GM23338 (cell line): ENCODE data around the gene MED12L. TPM values are rescaled to one million over a fixed set of nuclear protein-coding genes. Genes with fewer than 3 reads are reported as not detected.

Experiments used
- ATAC-seq: fragments of 200-7000 bp; cut with Tn5 transposase; 3 replicates; pipeline ENCODE4 v1.9.1; 2020
- DNase-seq: peaks from one replicate; pipeline ENCODE4 v3.0.0-alpha.2; 2015; ENCODE audit warnings: low spot score
- H2AFZ ChIP-seq: fragments of 200-600 bp; sonication (generic); 2 replicates; pipeline ENCODE4 v1.8.0; 2016; ENCODE audit warnings: antibody characterized with exemption, mild to moderate bottlenecking, moderate library complexity
- H3F3A ChIP-seq: fragments of 200-600 bp; sonication (generic); replicated peaks from 2 replicates; pipeline ENCODE4 v1.8.0; 2017; ENCODE audit warnings: antibody characterized with exemption, mixed run types, low read depth
- H3K27ac ChIP-seq: fragments of 200-600 bp; sonication (generic); 2 replicates; pipeline ENCODE4 v1.6.1; 2016; ENCODE audit warnings: low read depth
- H3K27me3 ChIP-seq: fragments of 200-600 bp; sonication (generic); 2 replicates; pipeline ENCODE4 v1.8.0; 2016; ENCODE audit warnings: mild to moderate bottlenecking, mixed run types, moderate library complexity; ENCODE audit not compliant: insufficient read depth
- H3K36me3 ChIP-seq: fragments of 200-600 bp; sonication (generic); 2 replicates; pipeline ENCODE4 v1.8.0; 2016; ENCODE audit warnings: mild to moderate bottlenecking; ENCODE audit not compliant: insufficient read depth
- H3K4me1 ChIP-seq: fragments of 200-600 bp; sonication (generic); 2 replicates; pipeline ENCODE4 v1.8.0; 2016; ENCODE audit warnings: mild to moderate bottlenecking, moderate library complexity; ENCODE audit not compliant: insufficient read depth
- H3K4me2 ChIP-seq: fragments of 200-600 bp; sonication (generic); 2 replicates; pipeline ENCODE4 v1.7.1; 2017; ENCODE audit warnings: mixed run types
- H3K4me3 ChIP-seq: fragments of 200-600 bp; sonication (generic); 2 replicates; pipeline ENCODE4 v1.6.1; 2016; ENCODE audit warnings: mixed run types
- H3K79me2 ChIP-seq: fragments of 200-600 bp; sonication (generic); replicated peaks from 2 replicates; pipeline ENCODE4 v1.8.0; 2017; ENCODE audit warnings: mild to moderate bottlenecking; ENCODE audit not compliant: insufficient read depth
- H3K9me2 ChIP-seq: fragments of 200-600 bp; sonication (generic); 2 replicates; pipeline ENCODE4 v1.8.0; 2017; ENCODE audit not compliant: insufficient read depth
- H4K20me1 ChIP-seq: fragments of 200-600 bp; sonication (generic); replicated peaks from 2 replicates; pipeline ENCODE4 v1.8.0; 2017; ENCODE audit warnings: mild to moderate bottlenecking; ENCODE audit not compliant: insufficient read depth
- H3K27ac Mint-ChIP-seq: 2 replicates; pipeline ENCODE4 v1.8.0; 2020; ENCODE audit warnings: inconsistent platforms, mild to moderate bottlenecking, moderate library complexity, mixed read lengths
- H3K27me3 Mint-ChIP-seq: 3 replicates; pipeline ENCODE4 v1.8.0; 2022; ENCODE audit warnings: low read depth, mild to moderate bottlenecking, moderate library complexity, mixed read lengths, inconsistent platforms; ENCODE audit not compliant: insufficient read depth, poor library complexity
- H3K36me3 Mint-ChIP-seq: 3 replicates; pipeline ENCODE4 v1.8.0; 2021; ENCODE audit warnings: low read depth, mild to moderate bottlenecking, inconsistent platforms, moderate library complexity, mixed read lengths
- H3K4me1 Mint-ChIP-seq: 3 replicates; pipeline ENCODE4 v1.8.0; 2020; ENCODE audit warnings: mild to moderate bottlenecking, inconsistent platforms, mixed read lengths
- H3K4me3 Mint-ChIP-seq: 3 replicates; pipeline ENCODE4 v1.8.0; 2021; ENCODE audit warnings: moderate library complexity, mild to moderate bottlenecking, inconsistent platforms, mixed read lengths
- H3K9me3 Mint-ChIP-seq: 3 replicates; pipeline ENCODE4 v1.8.0; 2020; ENCODE audit warnings: moderate library complexity, mild to moderate bottlenecking, inconsistent platforms, mixed read lengths
- CREB1 ChIP-seq: fragments of 250-450 bp; sonication (Bioruptor Pico); IDR thresholded peaks from 2 replicates; pipeline ENCODE4 v1.5.0; 2020; ENCODE audit warnings: low read depth, mild to moderate bottlenecking, moderate library complexity
- CTCF ChIP-seq, 2 experiments: fragments of 200-600 bp in 1 of 2; sonication (generic) in 1 of 2; conservative IDR thresholded peaks; 2 replicates each; pipeline versions ENCODE4 v1.5.1 to v1.6.1; 2016 to 2017; ENCODE audit warnings: antibody characterized with exemption in 2 of 2, low read depth in 2 of 2, mild to moderate bottlenecking in 2 of 2, moderate library complexity in 1 of 2
- ETS1 ChIP-seq: IDR thresholded peaks from 2 replicates; pipeline ENCODE4 v1.6.1; 2016; ENCODE audit warnings: antibody characterized with exemption
- EZH2 ChIP-seq: fragments of 200-600 bp; sonication (generic); IDR thresholded peaks from one replicate; pipeline ENCODE4 v1.8.0; 2017; ENCODE audit warnings: antibody characterized with exemption, mild to moderate bottlenecking, low read depth; ENCODE audit not compliant: unreplicated experiment
- EZH2phosphoT487 ChIP-seq: fragments of 200-600 bp; sonication (generic); IDR thresholded peaks from one replicate; pipeline ENCODE4 v1.8.1; 2018; ENCODE audit warnings: antibody characterized with exemption; ENCODE audit not compliant: unreplicated experiment
- JUNB ChIP-seq: IDR thresholded peaks from one replicate; pipeline ENCODE4 v1.6.1; 2016; ENCODE audit warnings: antibody characterized with exemption; ENCODE audit not compliant: unreplicated experiment
- NANOG ChIP-seq: IDR thresholded peaks from 2 replicates; pipeline ENCODE4 v1.6.1; 2016; ENCODE audit warnings: antibody characterized with exemption, borderline replicate concordance
- POLR2AphosphoS5 ChIP-seq: IDR thresholded peaks from 2 replicates; pipeline ENCODE4 v1.6.1; 2016; ENCODE audit warnings: antibody characterized with exemption, low read depth
- REST ChIP-seq: IDR thresholded peaks from one replicate; pipeline ENCODE4 v1.6.1; 2018; ENCODE audit warnings: antibody characterized with exemption; ENCODE audit not compliant: unreplicated experiment
- STAT1 ChIP-seq: IDR thresholded peaks from one replicate; pipeline ENCODE4 v1.6.1; 2016; ENCODE audit warnings: antibody characterized with exemption; ENCODE audit not compliant: unreplicated experiment
- ZNF114 ChIP-seq: fragments of 250-450 bp; sonication (Bioruptor Pico); IDR thresholded peaks from 2 replicates; pipeline ENCODE4 v1.5.0; 2020; ENCODE audit warnings: mild to moderate bottlenecking, moderate library complexity
- ZNF331 ChIP-seq: fragments of 250-450 bp; sonication (Bioruptor Pico); IDR thresholded peaks from 2 replicates; pipeline ENCODE4 v1.5.0; 2020; ENCODE audit warnings: low read depth, mild to moderate bottlenecking, moderate library complexity
- polyA plus RNA-seq: library from polyadenylated mRNA; unstranded; fragments of >200 nt; fragmentation: Nextera tagmentation; extraction: Ambion mirVana; gene quantifications from 2 replicates; pipeline ENCODE4 v1.2.1, GENCODE V29; 2016
- total RNA-seq: library from RNA; depleted of rRNA; stranded (reverse); fragments of >200 nt; shearing (Covaris generic); gene quantifications from 2 replicates; pipeline ENCODE4 v1.2.3, GENCODE V29; 2014

MED12L gene
- total and polyA plus RNA-seq, 2 experiments from 2014 or later = 5.7 to 25.0 TPM

GRCh38 chr3:151383956-151384355 lies 298.5 kb downstream of the MED12L start (continued):
- TF ChIP-seq CTCF (conservative IDR thresholded peaks at IDR 0.05; ENCODE audit: low read depth in 2 of 2) (no peak), NANOG (no peak), REST (no peak), EZH2 (no peak), CREB1 (CRISPR knock-in tag) (no peak), EZH2phosphoT487 (no peak), ZNF114 (CRISPR knock-in tag) (no peak), STAT1 (no peak), ZNF331 (CRISPR knock-in tag) (no peak), ETS1 (no peak)

- Histone ChIP-seq H3K36me3 (peaks cover 14% of the 10 kb centered on the region; the same call in 1 of the 2 replicates), H3K4me2 (no peak within 1 kb of the TSS), H2AFZ (no peak within 1 kb of the TSS), H3K9me2 (no peaks in the 10 kb centered on the region), H3F3A (no peaks in the 10 kb centered on the region), H3K27me3 (no peaks in the 10 kb centered on the region), H3K4me1 (no peaks in the 10 kb centered on the region), H3K79me2 (no peaks in the 10 kb centered on the region), H3K27ac (no peak within 1 kb of the TSS), H3K4me3 (no peak within 1 kb of the TSS), H4K20me1 (no peaks in the 10 kb centered on the region)
- Mint-ChIP-seq H3K4me3 (no peak within 1 kb of the TSS), H3K36me3 (peaks cover 20% of the 10 kb centered on the region), H3K27ac (no peak within 1 kb of the TSS), H3K9me3 (no peaks in the 10 kb centered on the region), H3K4me1 (peaks cover 7% of the 10 kb centered on the region; the same call in 1 of the 3 replicates), H3K27me3 (no peaks in the 10 kb centered on the region)
- TF ChIP-seq ZNF114 (CRISPR knock-in tag) (no peak), CTCF (conservative IDR thresholded peaks at IDR 0.05; ENCODE audit: low read depth in 2 of 2) (no peak), EZH2phosphoT487 (no peak), ZNF331 (CRISPR knock-in tag) (no peak), STAT1 (no peak), POLR2AphosphoS5 (no peak), JUNB (no peak), REST (no peak), ETS1 (no peak), EZH2 (no peak)
- ATAC-seq = no peak
- no peak for DNase-seq
Observed at GRCh38 chr3:151384741-151385174, 299.3 kb downstream of the MED12L start, which contains the start of gene P2RY12. TSS of gene P2RY12 (minus strand) at chr3:151384753. CDS start at chr3:151338845, 45,908 bp downstream.
